PFSK-1 (cell line): ENCODE results near the gene SBF1.

Source experiments
- FOXP2 ChIP-seq: optimal IDR thresholded peaks from 2 replicates; pipeline ENCODE3; 2011; ENCODE audit warnings: borderline replicate concordance, control low read depth, inconsistent platforms; ENCODE audit not compliant: insufficient read depth; ENCODE audit errors: extremely low read length, extremely low read depth
- POLR2AphosphoS5 ChIP-seq: IDR thresholded peaks from 2 replicates; pipeline ENCODE4 v1.6.1; 2012; ENCODE audit warnings: low read depth, mild to moderate bottlenecking, control low read depth, low read length, moderate library complexity
- REST ChIP-seq, 2 experiments: IDR thresholded peaks; 2 replicates each; pipeline versions ENCODE4 v1.6.1 to v1.8.0; 2011 to 2012; ENCODE audit warnings: low read depth in 2 of 2, low read length in 2 of 2, control low read depth in 1 of 2, inconsistent platforms in 1 of 2, mild to moderate bottlenecking in 1 of 2, moderate library complexity in 1 of 2; ENCODE audit not compliant: insufficient read depth in 1 of 2
- SIN3A ChIP-seq: IDR thresholded peaks from 2 replicates; pipeline ENCODE4 v1.6.1; 2012; ENCODE audit warnings: mild to moderate bottlenecking, low read length, moderate library complexity, borderline replicate concordance; ENCODE audit not compliant: insufficient read depth
- TAF1 ChIP-seq: IDR thresholded peaks from 2 replicates; pipeline ENCODE4 v1.6.1; 2012; ENCODE audit warnings: low read length, control low read depth, borderline replicate concordance; ENCODE audit not compliant: insufficient read depth

SBF1 gene

GRCh38 chr22:50416996-50417395 is 57.8 kb downstream of the SBF1 start:
- TF ChIP-seq SIN3A (no peak), FOXP2 (no peak), TAF1 (no peak), POLR2AphosphoS5 (no peak)

GRCh38 chr22:50415426-50415825 is 59.4 kb downstream of the SBF1 start:
- TF ChIP-seq POLR2AphosphoS5 (no peak), SIN3A (no peak), REST (IDR thresholded peaks at IDR 0.05; ENCODE audit: insufficient read depth in 1 of 2, low read depth in 2 of 2, low read length in 2 of 2) (no peak), TAF1 (no peak), FOXP2 (no peak)

GRCh38 chr22:50414476-50415248 is 60.2 kb downstream of the SBF1 start:
- TF ChIP-seq FOXP2, result no peak
- TF ChIP-seq SIN3A, result no peak
- TF ChIP-seq TAF1, result no peak
- TF ChIP-seq REST (IDR thresholded peaks at IDR 0.05; ENCODE audit: insufficient read depth in 1 of 2, low read depth in 2 of 2, low read length in 2 of 2), result no peak

- TF ChIP-seq REST (IDR thresholded peaks at IDR 0.05; ENCODE audit: insufficient read depth in 1 of 2, low read depth in 2 of 2, low read length in 2 of 2) (no peak), POLR2AphosphoS5 (no peak), SIN3A (no peak), FOXP2 (no peak), TAF1 (no peak)
Measured at GRCh38 chr22:50408311-50408710, 66.5 kb downstream of the SBF1 start.

- TF ChIP-seq SIN3A, result no peak
- TF ChIP-seq FOXP2, result no peak
- TF ChIP-seq POLR2AphosphoS5, result no peak
- no peak for TF ChIP-seq REST (IDR thresholded peaks at IDR 0.05; ENCODE audit: insufficient read depth in 1 of 2, low read depth in 2 of 2, low read length in 2 of 2)
- TF ChIP-seq TAF1, result no peak
Measured at GRCh38 chr22:50406416-50407170, 68.2 kb downstream of the SBF1 start.
